Adrenal gland (tissue), 12 donors: ENCODE measurements around the gene SLC2A6. TPM values are rescaled to one million over a fixed set of nuclear protein-coding genes. Genes with fewer than 3 reads are reported as not detected.

ENCODE experiments used
- DNase-seq, 7 donors: peaks; one replicate each; pipeline ENCODE4 v3.0.0-alpha.2; 2019 to 2020
- H3K27ac ChIP-seq, 5 donors: fragments of 200-600 bp; sonication (generic) in 4 of 5; 1 replicate in 3 of 5; 2 replicates in 2 of 5; pipeline versions ENCODE4 v1.5.1 to v1.8.0; 2016 to 2020; ENCODE audit warnings: mild to moderate bottlenecking in 1 of 5
- H3K27me3 ChIP-seq: fragments of 200-600 bp; 2 replicates; pipeline ENCODE4 v1.8.0; 2021
- H3K36me3 ChIP-seq, 2 donors: fragments of 200-600 bp; replicated peaks in 1 of 2; 1 replicate in 1 of 2; 2 replicates in 1 of 2; pipeline versions ENCODE4 v1.5.1 to v1.8.0; 2018 to 2022
- H3K4me1 ChIP-seq, 2 donors: fragments of 200-600 bp; replicated peaks in 1 of 2; 1 replicate in 1 of 2; 2 replicates in 1 of 2; pipeline versions ENCODE4 v1.5.1 to v1.8.0; 2018 to 2021
- H3K4me3 ChIP-seq, 4 donors: fragments of 200-600 bp; sonication (generic) in 3 of 4; one replicate each; pipeline ENCODE4 v1.5.1; 2016 to 2018
- H3K9me3 ChIP-seq, 3 donors: fragments of 200-600 bp; sonication (generic) in 1 of 3; replicated peaks in 1 of 3; 1 replicate in 2 of 3; 2 replicates in 1 of 3; pipeline versions ENCODE4 v1.5.1 to v1.8.0; 2016 to 2021
- CTCF ChIP-seq, 6 experiments: fragments of 450-650 bp in 4 of 6; fragments of 200-600 bp in 2 of 6; sonication (generic) in 1 of 6; IDR thresholded peaks; 1 replicate in 5 of 6; 2 replicates in 1 of 6; pipeline versions ENCODE4 v1.5.1 to v1.8.0; 2016 to 2021; ENCODE audit warnings: antibody characterized with exemption in 6 of 6, mild to moderate bottlenecking in 2 of 6, moderate library complexity in 1 of 6
- POLR2A ChIP-seq, 2 donors: fragments of 450-650 bp; IDR thresholded peaks; one replicate each; pipeline ENCODE4 v1.6.1; 2017; ENCODE audit warnings: antibody characterized with exemption in 2 of 2, mild to moderate bottlenecking in 2 of 2, moderate library complexity in 1 of 2
- WGBS, 4 donors: extraction: QIAGEN DNeasy Blood & Tissue Kit in 2 of 4; methylation state at CpG; one replicate each; pipeline versions ENCODE4 v1.1.5 to v1.1.7; 2013 to 2017; 5-methylcytosine and 5-hydroxymethylcytosine counted together
- intact Hi-C, 2 donors: fragments of 100-400 bp; cut with DNase I; formaldehyde crosslinking; loops; one replicate each; pipeline versions ENCODE4 v1.14.1 to v1.15.0; 2022 to 2023
- polyA plus RNA-seq, 3 donors: library from polyadenylated mRNA; stranded (reverse); fragments of 200-250 nt in 2 of 3; fragments of 350-450 nt in 1 of 3; fragmentation: Illumina TruSeq in 1 of 3; extraction: RNeasy Lipid Tissue Mini Kit (QIAGEN cat#74804) in 1 of 3; gene quantifications; one replicate each; pipeline ENCODE4 v1.2.3, GENCODE V29; 2013 to 2014
- total RNA-seq, 9 donors: library from RNA; depleted of rRNA in 4 of 9; stranded (reverse); fragments of >200 nt in 4 of 9; fragments of 120-200 nt in 1 of 9; fragmentation: NEBNext Ultra II Directional in 1 of 9; extraction: Animal tissue kit (Norgen Biotek cat#: 25700) in 1 of 9; gene quantifications; one replicate each; pipeline versions ENCODE4 v1.1.0 to v1.2.4, GENCODE V29; 2013 to 2023
- donor health status: healthy with polysubstance abuse.
- donor health status: Bipolar disorder and iron deficiency.
- donor health status: DM: yes; HTN: yes; CAD: no.
- donor health status: DM: no; HTN: no; CAD: no.
- donor health status: DM: no; HTN: no; CAD: no.
- donor health status: DM: yes; HTN: yes; CAD: no.

The SLC2A6 gene
- total and polyA plus RNA-seq, 12 donors: 1.4 to 79.1 (median 5.8) TPM

- peaks cover 4 to 16% of the 10 kb centered on the region in 2 donors for H3K4me1 ChIP-seq
- H3K36me3 ChIP-seq: no peaks in the 10 kb centered on the region
- H3K4me3 ChIP-seq: no peak overlapping the region
- no peak for DNase-seq
- H3K27ac ChIP-seq: peak overlapping the region in 2 of 5 donors; percentile 26 to 83
- intact Hi-C loops: loop anchor here in 1 of 2 donors (5.0 kb wide), 1 partner anchor 190 kb away; no protein-coding TSS in a partner anchor
- WGBS, 4 donors: 44 to 83% (median 51%) methylated on average over 8 to 21 of the region's 21 CpGs
- no peaks in the 10 kb centered on the region for H3K27me3 ChIP-seq
- TF ChIP-seq CTCF (IDR thresholded peaks at IDR 0.05) (no peak), POLR2A (IDR thresholded peaks at IDR 0.05) (no peak)
- H3K9me3 ChIP-seq: no peaks in the 10 kb centered on the region
These were observed 47.9 kb upstream of the SLC2A6 start for GRCh38 chr9:133526721-133527321.

DNA sequence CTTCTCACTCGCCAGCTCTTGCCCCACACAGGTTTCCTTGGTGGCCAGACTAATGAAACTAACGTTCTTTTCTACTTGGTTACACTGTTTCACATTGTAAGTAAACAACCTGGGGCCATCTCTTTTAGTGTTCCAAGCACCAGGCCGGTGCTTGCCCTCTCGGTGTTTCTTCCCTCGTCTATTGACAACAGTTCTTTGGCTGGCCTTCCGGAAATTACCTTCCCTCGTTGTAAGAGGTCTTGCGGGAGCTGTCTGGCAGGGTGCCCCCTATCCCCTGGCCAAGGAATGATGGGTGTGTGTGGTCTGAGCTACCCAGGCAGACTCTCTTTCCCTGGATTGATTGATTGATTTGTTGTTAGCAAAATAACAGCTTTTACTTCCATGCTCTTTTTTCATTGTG is 46.8 kb upstream of the SLC2A6 start:
- Histone ChIP-seq H3K9me3 (no peaks in the 10 kb centered on the region), H3K27me3 (no peaks in the 10 kb centered on the region), H3K36me3 (no peaks in the 10 kb centered on the region), H3K27ac (peak overlapping the region in 1 of 5 donors; percentile 34), H3K4me3 (no peak overlapping the region), H3K4me1 (peaks cover 4 to 16% of the 10 kb centered on the region in 2 donors)
- no peak for DNase-seq
- intact Hi-C loops: loop anchor here in 1 of 2 donors (5.0 kb wide), 1 partner anchor 192 kb away; no protein-coding TSS in a partner anchor
- TF ChIP-seq POLR2A (IDR thresholded peaks at IDR 0.05): no peak
- TF ChIP-seq CTCF (IDR thresholded peaks at IDR 0.05): no peak
- WGBS, 4 donors: 68 to 84% (median 82%) methylated on average over 8 of the region's 8 CpGs

DNA sequence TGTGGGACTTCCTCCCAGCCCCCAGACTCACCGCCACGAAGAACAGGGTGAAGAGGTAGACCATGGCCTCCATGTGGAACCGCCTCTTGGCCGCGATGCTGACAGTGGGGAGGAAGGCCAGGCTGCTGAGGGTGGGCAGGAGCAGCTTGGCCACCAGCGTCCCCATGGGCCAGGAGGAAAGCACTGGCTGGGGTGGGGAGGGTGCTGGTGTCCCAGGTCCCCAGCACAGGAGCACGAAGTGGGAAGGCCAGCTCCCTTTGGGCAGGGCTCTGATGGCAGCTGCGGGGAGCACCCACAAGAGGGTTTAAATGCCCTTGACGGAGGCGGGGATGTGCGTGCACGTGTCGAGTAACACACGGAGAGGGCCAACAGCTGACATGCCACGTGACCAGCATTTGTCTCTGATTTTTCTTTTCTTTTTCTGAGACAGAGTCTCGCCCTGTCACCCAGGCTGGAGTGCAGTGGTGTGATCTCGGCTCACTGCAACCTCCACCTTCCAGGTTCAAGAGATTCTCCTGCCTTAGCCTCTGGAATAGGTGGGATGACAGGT is 45.9 kb upstream of the SLC2A6 start, which contains the start of gene MYMK:
TSS of gene MYMK (minus strand) at position 281 of the 550 bp plus-strand sequence. CDS start at position 166, 115 bp downstream.
- H3K27me3 ChIP-seq: no peaks in the 10 kb centered on the region
- H3K4me1 ChIP-seq: peaks cover 4 to 16% of the 10 kb centered on the region in 2 donors
- no peak within 1 kb of the TSS for H3K4me3 ChIP-seq
- no peaks in the 10 kb centered on the region for H3K9me3 ChIP-seq
- peak within 1 kb of the TSS in 1 of 5 donors; percentile 34 for H3K27ac ChIP-seq
- no peaks in the 10 kb centered on the region for H3K36me3 ChIP-seq
- intact Hi-C loops: loop anchor here in 1 of 2 donors (5.0 kb wide), 1 partner anchor 193 kb away; no protein-coding TSS in a partner anchor
- WGBS, 4 donors: 89 to 99% (median 94%) methylated on average over 16 to 17 of the region's 17 CpGs
- no peak for TF ChIP-seq CTCF (IDR thresholded peaks at IDR 0.05)
- no peak for TF ChIP-seq POLR2A (IDR thresholded peaks at IDR 0.05)
- no peak for DNase-seq

GRCh38 chr9:133524146-133524545 is 45.2 kb upstream of the SLC2A6 start:
- WGBS, 4 donors: 81 to 88% (median 86%) methylated on average over 5 of the region's 5 CpGs
- Histone ChIP-seq H3K27me3 (no peaks in the 10 kb centered on the region), H3K4me1 (peaks cover 4 to 12% of the 10 kb centered on the region in 2 donors), H3K9me3 (no peaks in the 10 kb centered on the region), H3K36me3 (no peaks in the 10 kb centered on the region), H3K4me3 (no peak overlapping the region), H3K27ac (no peak overlapping the region)
- TF ChIP-seq POLR2A (IDR thresholded peaks at IDR 0.05) (no peak), CTCF (IDR thresholded peaks at IDR 0.05) (no peak)
- no peak for DNase-seq
- intact Hi-C loops: no loop called here
